A549 (cell line): ENCODE results near the gene TTC39B. TPM values are rescaled to one million over a fixed set of nuclear protein-coding genes. Genes with fewer than 3 reads are reported as not detected.

Source experiments
- ATAC-seq, 2 experiments: fragments of 200-7000 bp in 1 of 2; fragments of >200 bp in 1 of 2; cut with Nextera tagmentation in 1 of 2; cut with Tn5 transposase in 1 of 2; 3 replicates each; pipeline versions ENCODE4 v1.8.0 to v1.9.1; 2018 to 2020; ENCODE audit warnings: mild to moderate bottlenecking in 1 of 2, moderate library complexity in 1 of 2
- CTCF ChIA-PET: fragments of 300-600 bp; sonication (Branson Sonifier 250); formaldehyde crosslinking; extraction: SDS; loops from one replicate; lab custom pipeline; 2021; ENCODE audit warnings: antibody characterized with exemption, inconsistent platforms; lab: Yijun Ruan, JAX
- POLR2A ChIA-PET: fragments of 350-600 bp; formaldehyde crosslinking; extraction: SDS; loops from one replicate; lab custom pipeline; 2021; ENCODE audit warnings: antibody characterized with exemption, inconsistent platforms; lab: Yijun Ruan, JAX
- DNase-seq, 2 experiments: peaks; one replicate each; pipeline versions ENCODE4 v3.0.0 to v3.0.0-alpha.2; 2011 to 2016; ENCODE audit warnings: low read depth in 1 of 2, low spot score in 1 of 2
- FAIRE-seq: peaks from 2 replicates; lab custom pipeline; 2011; peaks lifted over from hg19 to GRCh38; lab: Jason Lieb, UNC
- H3K27ac ChIP-seq, 2 experiments: fragments of >200 bp; sonication (Bioruptor Twin); formaldehyde crosslinking; 3 replicates each; pipeline ENCODE4 v1.5.1; 2016 to 2017
- H3K4me1 ChIP-seq: fragments of >200 bp; sonication (Bioruptor Twin); formaldehyde crosslinking; 3 replicates; pipeline ENCODE4 v1.6.1; 2016
- H3K4me2 ChIP-seq: fragments of >200 bp; sonication (Bioruptor Twin); formaldehyde crosslinking; 3 replicates; pipeline ENCODE4 v1.6.1; 2016
- H3K4me3 ChIP-seq: fragments of >200 bp; sonication (Bioruptor Twin); formaldehyde crosslinking; 3 replicates; pipeline ENCODE4 v1.5.1; 2016
- H3K9me3 ChIP-seq: fragments of >200 bp; sonication (Bioruptor Twin); formaldehyde crosslinking; 3 replicates; pipeline ENCODE4 v1.6.1; 2016
- BHLHE40 ChIP-seq: IDR thresholded peaks from 2 replicates; pipeline ENCODE4 v1.6.1; 2012; ENCODE audit warnings: low read depth, low read length, inconsistent platforms
- CEBPB ChIP-seq, 2 experiments: fragments of >200 bp in 1 of 2; sonication (Bioruptor Twin) in 1 of 2; formaldehyde crosslinking in 1 of 2; IDR thresholded peaks; 2 replicates each; pipeline ENCODE4 v1.6.1; 2012 to 2016
- CHD2 ChIP-seq: fragments of 150-350 bp; IDR thresholded peaks from 2 replicates; pipeline ENCODE4 v1.6.1; 2014; ENCODE audit warnings: low read length; ENCODE audit not compliant: partially characterized antibody
- EHF ChIP-seq: fragments of 250-450 bp; sonication (Bioruptor Pico); IDR thresholded peaks from 2 replicates; pipeline ENCODE4 v1.5.0; 2020; ENCODE audit warnings: mild to moderate bottlenecking
- EP300 ChIP-seq, 2 experiments: fragments of >200 bp; sonication (Bioruptor Twin); formaldehyde crosslinking; IDR thresholded peaks; 2 replicates in 1 of 2; 3 replicates in 1 of 2; pipeline ENCODE4 v1.6.1; 2016 to 2017
- ESRRA ChIP-seq: fragments of 150-350 bp; IDR thresholded peaks from 2 replicates; pipeline ENCODE4 v1.6.1; 2014; ENCODE audit warnings: mild to moderate bottlenecking, low read length, borderline replicate concordance
- FOSB ChIP-seq: fragments of 250-450 bp; sonication (Bioruptor Pico); IDR thresholded peaks from 2 replicates; pipeline ENCODE4 v1.5.0; 2020; ENCODE audit warnings: mild to moderate bottlenecking, moderate library complexity
- FOSL2 ChIP-seq, 2 experiments: fragments of 450-650 bp in 1 of 2; fragments of >200 bp in 1 of 2; sonication (Bioruptor Twin) in 1 of 2; formaldehyde crosslinking; IDR thresholded peaks; 2 replicates each; pipeline versions ENCODE4 v1.5.0 to v1.6.1; 2016 to 2020; ENCODE audit warnings: mild to moderate bottlenecking in 1 of 2, moderate library complexity in 1 of 2
- FOXS1 ChIP-seq: fragments of 250-450 bp; sonication (Bioruptor Pico); IDR thresholded peaks from 2 replicates; pipeline ENCODE4 v1.5.0; 2020; ENCODE audit warnings: mild to moderate bottlenecking, moderate library complexity
- HDAC2 ChIP-seq: fragments of 200-600 bp; sonication (generic); IDR thresholded peaks from 2 replicates; pipeline ENCODE4 v1.6.1; 2016
- HOXA7 ChIP-seq: fragments of 250-450 bp; sonication (Bioruptor Pico); IDR thresholded peaks from 2 replicates; pipeline ENCODE4 v1.5.0; 2020; ENCODE audit warnings: mild to moderate bottlenecking, moderate library complexity
- JUNB ChIP-seq: fragments of >200 bp; sonication (Bioruptor Twin); formaldehyde crosslinking; IDR thresholded peaks from 2 replicates; pipeline ENCODE4 v1.6.1; 2016
- MAFK ChIP-seq: fragments of 450-650 bp; IDR thresholded peaks from 2 replicates; pipeline ENCODE4 v1.6.1; 2014; ENCODE audit not compliant: partially characterized antibody
- MYC ChIP-seq: IDR thresholded peaks from 2 replicates; pipeline ENCODE4 v1.6.1; 2012; ENCODE audit warnings: mild to moderate bottlenecking, inconsistent platforms, low read length, improper control_type of control experiment, borderline replicate concordance
- NFE2L2 ChIP-seq: fragments of 150-350 bp; conservative IDR thresholded peaks from 2 replicates; pipeline ENCODE4 v1.6.1; 2014; ENCODE audit warnings: low read length
- NR3C1 ChIP-seq: fragments of >200 bp; sonication (Bioruptor Twin); formaldehyde crosslinking; IDR thresholded peaks from 3 replicates; pipeline ENCODE4 v1.6.1; 2017
- PHF8 ChIP-seq: fragments of 200-600 bp; sonication (generic); IDR thresholded peaks from 2 replicates; pipeline ENCODE4 v1.6.1; 2016; ENCODE audit warnings: low read depth, mild to moderate bottlenecking, antibody characterized with exemption, moderate library complexity, borderline replicate concordance
- RAD21 ChIP-seq, 2 experiments: fragments of >200 bp in 1 of 2; sonication (Bioruptor Twin) in 1 of 2; formaldehyde crosslinking in 1 of 2; IDR thresholded peaks in 1 of 2; conservative IDR thresholded peaks in 1 of 2; 2 replicates in 1 of 2; 3 replicates in 1 of 2; pipeline ENCODE4 v1.6.1; 2012 to 2018; ENCODE audit warnings: inconsistent platforms in 1 of 2
- RCOR1 ChIP-seq: fragments of 150-350 bp; IDR thresholded peaks from 2 replicates; pipeline ENCODE4 v1.6.1; 2014; ENCODE audit warnings: antibody characterized with exemption, low read length, low read depth
- RNF2 ChIP-seq: fragments of 200-600 bp; sonication (generic); IDR thresholded peaks from 2 replicates; pipeline ENCODE4 v1.6.1; 2016; ENCODE audit warnings: low read depth, mild to moderate bottlenecking, antibody characterized with exemption, moderate library complexity, borderline replicate concordance
- SREBF2 ChIP-seq: fragments of 450-650 bp; IDR thresholded peaks from 2 replicates; pipeline ENCODE4 v1.6.1; 2014; ENCODE audit warnings: mild to moderate bottlenecking, moderate library complexity
- TFCP2L1 ChIP-seq: fragments of 250-450 bp; sonication (Bioruptor Pico); IDR thresholded peaks from 2 replicates; pipeline ENCODE4 v1.5.0; 2021; ENCODE audit warnings: mild to moderate bottlenecking
- ZC3H11A ChIP-seq: fragments of 450-650 bp; IDR thresholded peaks from 2 replicates; pipeline ENCODE4 v1.6.1; 2014; ENCODE audit warnings: antibody characterized with exemption, mild to moderate bottlenecking
- ZSCAN20 ChIP-seq: fragments of 250-450 bp; sonication (Bioruptor Pico); IDR thresholded peaks from 2 replicates; pipeline ENCODE4 v1.8.0; 2022; ENCODE audit warnings: mild to moderate bottlenecking, moderate library complexity
- WGBS: methylation state at CpG from one replicate; pipeline ENCODE4 v1.1.6; 2017; ENCODE audit errors: missing lambda C conversion rate; 5-methylcytosine and 5-hydroxymethylcytosine counted together
- polyA plus RNA-seq, 4 experiments: library from polyadenylated mRNA; depleted of rRNA in 3 of 4; stranded (reverse); fragments of >200 nt; fragmentation: RNase III in 1 of 4; extraction: RNeasy Plus Mini Kit Qiagen cat#74134 plus additional on column Dnase treatment in 1 of 4; gene quantifications; 2 replicates in 3 of 4; 3 replicates in 1 of 4; pipeline ENCODE4 v1.2.3, GENCODE V29; 2011 to 2017
- TF ChIP-seq, protein P1 (sequence below): fragments of >200 bp; sonication (Bioruptor Twin); formaldehyde crosslinking; IDR thresholded peaks from 2 replicates; pipeline ENCODE4 v1.6.1; 2016
- TF ChIP-seq, protein P2 (sequence below): fragments of 200-600 bp; sonication (generic); IDR thresholded peaks from 2 replicates; pipeline ENCODE4 v1.6.1; 2016; ENCODE audit warnings: antibody characterized with exemption, mild to moderate bottlenecking, moderate library complexity
- TF ChIP-seq, protein P3 (sequence below): IDR thresholded peaks from 2 replicates; pipeline ENCODE4 v1.6.1; 2012

Gene TTC39B
- polyA plus RNA-seq, 2 of the 4 experiments (the other 2 are of a cell fraction): 0.94 to 4.4 TPM

DNA sequence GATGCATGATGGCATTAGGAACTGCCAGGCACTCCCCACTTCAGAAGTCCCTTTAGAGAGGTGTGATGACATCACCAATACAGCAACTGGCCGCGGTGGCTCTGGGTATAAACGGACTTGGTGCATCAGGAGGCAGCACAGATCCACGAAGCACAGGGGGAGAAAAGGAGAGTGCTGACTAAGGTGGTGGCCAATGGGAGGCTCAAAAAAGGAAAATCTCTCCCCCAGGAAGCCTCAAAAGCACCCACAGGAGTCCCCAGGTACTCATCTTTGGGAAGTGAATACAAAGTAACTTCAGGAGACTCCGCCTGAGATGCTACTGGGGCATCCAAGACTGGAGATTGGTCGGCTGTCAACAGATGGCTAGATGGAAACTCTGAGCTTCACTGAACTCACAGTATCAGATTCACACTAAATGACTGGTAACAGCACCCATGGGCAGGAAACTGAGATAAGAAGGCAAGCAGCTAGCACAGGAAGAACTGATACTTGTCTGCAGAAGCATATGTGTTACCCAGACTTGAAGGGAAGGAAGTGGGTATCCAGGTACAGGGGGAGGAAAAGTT, 7.6 kb downstream of the TTC39B start:
- Histone ChIP-seq H3K4me1 (peaks cover 10% of the 10 kb centered on the region), H3K4me2 (no peak overlapping the region), H3K4me3 (no peak overlapping the region), H3K27ac (no peak overlapping the region), H3K9me3 (no peaks in the 10 kb centered on the region)
- ATAC-seq (no peak), FAIRE-seq (no peak), DNase-seq (no peak)
- TF ChIP-seq NR3C1 (no peak), ZC3H11A (no peak), SREBF2 (no peak), RNF2 (no peak), FOXS1 (no peak), PHF8 (no peak), TFCP2L1 (CRISPR knock-in tag) (no peak), HOXA7 (no peak), EP300 (IDR thresholded peaks at IDR 0.05) (no peak), MAFK (no peak), NFE2L2 (no peak)
- TF ChIP-seq, protein P1, sequence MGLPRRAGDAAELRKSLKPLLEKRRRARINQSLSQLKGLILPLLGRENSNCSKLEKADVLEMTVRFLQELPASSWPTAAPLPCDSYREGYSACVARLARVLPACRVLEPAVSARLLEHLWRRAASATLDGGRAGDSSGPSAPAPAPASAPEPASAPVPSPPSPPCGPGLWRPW: no peak
- TF ChIP-seq, protein P2, sequence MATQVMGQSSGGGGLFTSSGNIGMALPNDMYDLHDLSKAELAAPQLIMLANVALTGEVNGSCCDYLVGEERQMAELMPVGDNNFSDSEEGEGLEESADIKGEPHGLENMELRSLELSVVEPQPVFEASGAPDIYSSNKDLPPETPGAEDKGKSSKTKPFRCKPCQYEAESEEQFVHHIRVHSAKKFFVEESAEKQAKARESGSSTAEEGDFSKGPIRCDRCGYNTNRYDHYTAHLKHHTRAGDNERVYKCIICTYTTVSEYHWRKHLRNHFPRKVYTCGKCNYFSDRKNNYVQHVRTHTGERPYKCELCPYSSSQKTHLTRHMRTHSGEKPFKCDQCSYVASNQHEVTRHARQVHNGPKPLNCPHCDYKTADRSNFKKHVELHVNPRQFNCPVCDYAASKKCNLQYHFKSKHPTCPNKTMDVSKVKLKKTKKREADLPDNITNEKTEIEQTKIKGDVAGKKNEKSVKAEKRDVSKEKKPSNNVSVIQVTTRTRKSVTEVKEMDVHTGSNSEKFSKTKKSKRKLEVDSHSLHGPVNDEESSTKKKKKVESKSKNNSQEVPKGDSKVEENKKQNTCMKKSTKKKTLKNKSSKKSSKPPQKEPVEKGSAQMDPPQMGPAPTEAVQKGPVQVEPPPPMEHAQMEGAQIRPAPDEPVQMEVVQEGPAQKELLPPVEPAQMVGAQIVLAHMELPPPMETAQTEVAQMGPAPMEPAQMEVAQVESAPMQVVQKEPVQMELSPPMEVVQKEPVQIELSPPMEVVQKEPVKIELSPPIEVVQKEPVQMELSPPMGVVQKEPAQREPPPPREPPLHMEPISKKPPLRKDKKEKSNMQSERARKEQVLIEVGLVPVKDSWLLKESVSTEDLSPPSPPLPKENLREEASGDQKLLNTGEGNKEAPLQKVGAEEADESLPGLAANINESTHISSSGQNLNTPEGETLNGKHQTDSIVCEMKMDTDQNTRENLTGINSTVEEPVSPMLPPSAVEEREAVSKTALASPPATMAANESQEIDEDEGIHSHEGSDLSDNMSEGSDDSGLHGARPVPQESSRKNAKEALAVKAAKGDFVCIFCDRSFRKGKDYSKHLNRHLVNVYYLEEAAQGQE: no peak
- WGBS: 75% methylated on average over 6 of the region's 6 CpGs
- POLR2A ChIA-PET: no interaction called here
- CTCF ChIA-PET: no interaction called here

DNA sequence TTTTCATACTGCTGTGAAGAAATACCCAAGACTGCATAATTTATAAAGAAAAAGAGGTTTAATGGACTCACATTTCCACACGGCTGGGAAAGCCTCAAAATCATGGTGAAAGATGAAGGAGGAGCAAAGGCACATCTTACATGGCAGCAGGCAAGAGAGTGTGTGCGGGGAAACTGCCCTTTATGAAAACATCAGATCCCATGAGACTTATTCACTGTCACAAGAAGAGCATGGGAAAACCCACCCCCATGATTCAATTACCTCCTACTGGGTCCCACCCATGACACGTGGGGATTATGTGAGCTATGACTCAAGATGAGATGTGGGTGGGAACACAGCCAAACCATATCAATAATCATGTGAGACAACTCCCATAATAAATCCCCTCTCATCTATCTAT, 8.7 kb downstream of the TTC39B start:
- WGBS: 88% methylated on average over 3 of the region's 3 CpGs
- peaks cover 10% of the 10 kb centered on the region for H3K4me1 ChIP-seq
- no peak overlapping the region for H3K27ac ChIP-seq
- no peak overlapping the region for H3K4me3 ChIP-seq
- TF ChIP-seq HOXA7 (no peak), FOSB (CRISPR knock-in tag) (no peak)
- H3K4me2 ChIP-seq: no peak overlapping the region
- DNase-seq: no peak
- H3K9me3 ChIP-seq: no peaks in the 10 kb centered on the region
- no peak for ATAC-seq
- no peak for FAIRE-seq
- ChIA-PET CTCF (no interaction called here), POLR2A (no interaction called here)

DNA sequence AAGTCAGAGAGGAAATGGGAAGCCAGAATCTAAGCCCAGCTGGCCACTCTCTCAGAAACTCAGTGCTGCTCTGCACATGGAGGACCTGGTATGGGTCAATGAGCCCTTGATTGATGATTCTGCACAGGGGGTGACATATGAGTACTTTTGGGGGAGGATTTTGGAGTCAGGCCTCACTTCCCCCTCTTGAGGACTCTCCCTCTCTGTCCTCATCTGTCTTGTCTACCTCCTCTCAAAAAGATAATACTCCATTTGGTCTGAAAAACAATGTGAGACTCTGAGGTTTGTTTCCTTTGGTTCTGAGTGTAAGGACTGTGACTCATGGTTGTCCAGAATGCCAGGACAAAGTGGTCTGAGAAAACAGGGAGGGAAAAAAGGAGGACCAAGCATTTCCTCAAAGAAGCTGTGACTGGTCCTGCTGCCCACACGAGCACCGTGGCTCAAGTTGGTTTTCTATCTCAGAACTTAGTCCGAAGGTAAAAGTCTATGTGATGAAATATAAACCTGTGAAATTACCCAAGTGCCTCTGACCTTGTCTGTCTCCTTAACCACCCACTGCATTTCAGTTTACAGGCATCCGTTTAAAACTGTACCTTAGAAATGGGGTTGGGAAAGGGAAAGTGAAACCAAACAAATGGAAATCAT, 11.1 kb downstream of the TTC39B start:
- peaks cover 10% of the 10 kb centered on the region for H3K4me1 ChIP-seq
- H3K9me3 ChIP-seq: no peaks in the 10 kb centered on the region
- ChIA-PET POLR2A (interaction anchor here (1.7 kb wide), 1 partner anchor 11 kb away, joined by 5 read pairs; the partner anchor contains the start of gene TTC39B), CTCF (interaction anchor here (0.7 kb wide), 1 partner anchor 15 kb away, joined by 3 read pairs; no protein-coding TSS in a partner anchor)
- H3K27ac ChIP-seq: peak overlapping the region; percentile 53 to 84
- ATAC-seq: peak; percentile 58 to 68
- no peak for FAIRE-seq
- peak overlapping the region; percentile 37 for H3K4me3 ChIP-seq
- peak overlapping the region; percentile 66 for H3K4me2 ChIP-seq
- 6% methylated on average over 4 of the region's 4 CpGs for WGBS
- DNase-seq: peak in 1 of 2 experiments; percentile 38
- no peak for TF ChIP-seq EHF (CRISPR knock-in tag)
- TF ChIP-seq PHF8: no peak
- TF ChIP-seq CEBPB (IDR thresholded peaks at IDR 0.05): no peak
- TF ChIP-seq MYC: no peak
- TF ChIP-seq RAD21 (conservative IDR thresholded peaks at IDR 0.05 in 1 of 2, IDR thresholded peaks at IDR 0.05 in 1 of 2): no peak
- TF ChIP-seq FOSL2 (IDR thresholded peaks at IDR 0.05): no peak
- peak; percentile 28 for TF ChIP-seq FOSL2 (CRISPR knock-in tag; IDR thresholded peaks at IDR 0.05)
- TF ChIP-seq ZC3H11A: no peak
- TF ChIP-seq HDAC2: no peak
- no peak for TF ChIP-seq RCOR1
- TF ChIP-seq, protein P3, sequence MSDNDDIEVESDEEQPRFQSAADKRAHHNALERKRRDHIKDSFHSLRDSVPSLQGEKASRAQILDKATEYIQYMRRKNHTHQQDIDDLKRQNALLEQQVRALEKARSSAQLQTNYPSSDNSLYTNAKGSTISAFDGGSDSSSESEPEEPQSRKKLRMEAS: 0 out of 2 replicates have a peak, but pooled peaks have one; percentile 25
- no peak for TF ChIP-seq TFCP2L1 (CRISPR knock-in tag)
- no peak for TF ChIP-seq BHLHE40
- TF ChIP-seq CHD2: no peak
- TF ChIP-seq NR3C1: no peak
- no peak for TF ChIP-seq JUNB
- TF ChIP-seq ZSCAN20 (CRISPR knock-in tag): no peak
- no peak for TF ChIP-seq ESRRA
- TF ChIP-seq, all 56 proteins: peak for 2
